HFFc6 (cell line): Measurements from ENCODE around the gene NATD1. TPM values are rescaled to one million over a fixed set of nuclear protein-coding genes. Genes with fewer than 3 reads are reported as not detected.

Experiments used
- DNase-seq: peaks from one replicate; pipeline ENCODE4 v3.0.0-alpha.2; 2018
- H3K27ac Mint-ChIP-seq: 2 replicates; pipeline ENCODE4 v1.8.0; 2020; ENCODE audit warnings: mild to moderate bottlenecking, mixed read lengths
- H3K27me3 Mint-ChIP-seq: 2 replicates; pipeline ENCODE4 v1.8.0; 2021; ENCODE audit warnings: mild to moderate bottlenecking, moderate library complexity, mixed read lengths; ENCODE audit not compliant: insufficient read depth
- H3K36me3 Mint-ChIP-seq: 2 replicates; pipeline ENCODE4 v1.8.0; 2021; ENCODE audit warnings: low read depth, mixed read lengths
- H3K4me1 Mint-ChIP-seq: 2 replicates; pipeline ENCODE4 v1.8.0; 2020; ENCODE audit warnings: low read depth, mixed read lengths
- H3K4me3 Mint-ChIP-seq: 2 replicates; pipeline ENCODE4 v1.8.0; 2020; ENCODE audit warnings: mild to moderate bottlenecking, moderate library complexity, mixed read lengths
- H3K9me3 Mint-ChIP-seq: 2 replicates; pipeline ENCODE4 v1.8.0; 2020; ENCODE audit warnings: mild to moderate bottlenecking, mixed read lengths
- total RNA-seq, 6 experiments: library from RNA; stranded (reverse); fragmentation: NEBNext Ultra II Directional; extraction: Animal tissue kit (Norgen Biotek cat#: 25700); gene quantifications; 2 replicates in 1 of 6; 3 replicates in 5 of 6; pipeline ENCODE4 v1.2.3, GENCODE V29; 2021
- TF ChIP-seq, protein P1 (sequence below): fragments of 200-600 bp; sonication (generic); IDR thresholded peaks from 2 replicates; pipeline ENCODE4 v1.5.0; 2021; ENCODE audit warnings: antibody characterized with exemption, mild to moderate bottlenecking

Gene NATD1
- total RNA-seq, 6 experiments from 2014 or later, result 3.7 to 7.9 (median 4.1) TPM

DNA sequence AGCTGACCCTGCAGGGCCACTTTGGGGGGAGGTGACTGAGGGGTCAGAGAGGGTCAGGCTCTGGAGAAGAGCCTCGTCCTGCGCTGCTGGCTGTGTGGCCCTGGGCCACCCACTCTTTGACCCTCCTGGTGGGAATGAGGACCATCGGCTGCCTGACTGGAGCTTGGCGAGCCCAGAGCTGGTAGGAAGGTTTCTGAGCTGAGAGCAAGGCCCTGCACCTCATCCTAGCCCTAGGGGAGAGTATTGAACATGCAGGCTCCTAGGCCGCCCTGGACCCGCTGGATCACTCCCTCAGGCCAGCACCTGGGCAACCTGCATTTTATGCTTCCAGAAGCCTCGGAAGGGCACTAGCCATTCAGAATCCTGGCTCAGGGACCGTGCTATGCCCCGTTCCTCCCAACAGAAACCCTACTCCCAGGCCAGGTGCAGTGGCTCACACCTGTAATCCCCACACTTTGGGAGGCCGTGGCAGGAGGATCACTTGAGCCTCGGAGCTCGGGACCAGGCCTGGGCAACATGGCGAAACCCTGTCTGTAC is 45.8 kb upstream of the NATD1 start:
- no peak for DNase-seq
- H3K9me3 Mint-ChIP-seq, result peaks cover 30% of the 10 kb centered on the region

DNA sequence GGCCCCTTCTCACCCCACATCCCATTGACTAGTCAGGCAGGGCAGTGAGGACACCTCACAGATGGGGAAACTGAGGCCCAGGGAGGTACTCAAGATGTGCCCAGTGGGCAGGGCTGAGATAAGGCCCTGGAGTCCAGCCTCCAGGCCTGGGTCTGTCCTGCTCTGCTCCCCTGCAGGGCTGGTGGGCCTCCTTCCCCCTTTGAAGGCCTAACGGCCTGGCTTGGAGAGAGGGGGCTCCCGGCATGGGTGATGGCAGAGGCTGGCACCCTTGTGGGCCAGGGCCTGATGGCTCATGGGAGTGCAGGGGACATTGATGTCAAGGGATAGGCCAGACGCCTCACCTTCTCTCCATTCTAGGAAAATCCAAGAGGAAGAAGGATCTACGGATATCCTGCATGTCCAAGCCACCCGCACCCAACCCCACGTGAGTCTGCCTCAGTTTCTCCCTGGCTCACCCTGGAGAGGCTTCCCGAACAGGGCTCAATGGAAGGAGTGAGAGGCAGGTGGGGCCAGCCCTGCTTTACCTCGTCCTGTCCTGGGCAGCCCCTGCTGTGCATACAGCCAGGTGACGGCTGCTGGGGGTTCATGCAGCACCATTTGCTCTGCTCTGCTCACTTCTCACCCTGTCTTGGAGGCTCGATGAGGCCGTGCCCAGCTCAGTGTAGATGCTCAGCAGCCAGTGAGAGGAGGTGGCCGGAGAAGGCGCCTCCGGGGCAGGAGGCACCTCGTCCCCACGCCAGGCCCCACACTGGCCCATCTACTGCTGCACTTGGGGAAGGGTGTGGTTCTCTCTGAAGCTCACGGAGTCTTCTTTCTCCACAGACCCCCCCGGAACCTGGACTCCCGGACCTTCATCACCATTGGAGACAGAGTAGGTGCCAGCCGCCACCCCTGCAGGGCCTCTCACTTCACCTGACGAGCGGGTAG is 45.1 kb upstream of the NATD1 start:
- TF ChIP-seq, protein P1, sequence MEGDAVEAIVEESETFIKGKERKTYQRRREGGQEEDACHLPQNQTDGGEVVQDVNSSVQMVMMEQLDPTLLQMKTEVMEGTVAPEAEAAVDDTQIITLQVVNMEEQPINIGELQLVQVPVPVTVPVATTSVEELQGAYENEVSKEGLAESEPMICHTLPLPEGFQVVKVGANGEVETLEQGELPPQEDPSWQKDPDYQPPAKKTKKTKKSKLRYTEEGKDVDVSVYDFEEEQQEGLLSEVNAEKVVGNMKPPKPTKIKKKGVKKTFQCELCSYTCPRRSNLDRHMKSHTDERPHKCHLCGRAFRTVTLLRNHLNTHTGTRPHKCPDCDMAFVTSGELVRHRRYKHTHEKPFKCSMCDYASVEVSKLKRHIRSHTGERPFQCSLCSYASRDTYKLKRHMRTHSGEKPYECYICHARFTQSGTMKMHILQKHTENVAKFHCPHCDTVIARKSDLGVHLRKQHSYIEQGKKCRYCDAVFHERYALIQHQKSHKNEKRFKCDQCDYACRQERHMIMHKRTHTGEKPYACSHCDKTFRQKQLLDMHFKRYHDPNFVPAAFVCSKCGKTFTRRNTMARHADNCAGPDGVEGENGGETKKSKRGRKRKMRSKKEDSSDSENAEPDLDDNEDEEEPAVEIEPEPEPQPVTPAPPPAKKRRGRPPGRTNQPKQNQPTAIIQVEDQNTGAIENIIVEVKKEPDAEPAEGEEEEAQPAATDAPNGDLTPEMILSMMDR, result no peak
- peaks cover 10% of the 10 kb centered on the region for H3K27me3 Mint-ChIP-seq
- H3K4me1 Mint-ChIP-seq, result peaks cover 6% of the 10 kb centered on the region
- peaks cover 24% of the 10 kb centered on the region for H3K9me3 Mint-ChIP-seq
- peaks cover 22% of the 10 kb centered on the region for H3K36me3 Mint-ChIP-seq
- H3K27ac Mint-ChIP-seq, result no peak overlapping the region
- no peak overlapping the region for H3K4me3 Mint-ChIP-seq
- no peak for DNase-seq

More for the DNA sequence above, 45.8 kb upstream of the NATD1 start:
- H3K27ac Mint-ChIP-seq, result no peak overlapping the region
- no peak overlapping the region for H3K4me3 Mint-ChIP-seq
- TF ChIP-seq, protein P1, result no peak
- peaks cover 29% of the 10 kb centered on the region for H3K36me3 Mint-ChIP-seq
- peaks cover 10% of the 10 kb centered on the region for H3K27me3 Mint-ChIP-seq
- peaks cover 6% of the 10 kb centered on the region for H3K4me1 Mint-ChIP-seq

DNA sequence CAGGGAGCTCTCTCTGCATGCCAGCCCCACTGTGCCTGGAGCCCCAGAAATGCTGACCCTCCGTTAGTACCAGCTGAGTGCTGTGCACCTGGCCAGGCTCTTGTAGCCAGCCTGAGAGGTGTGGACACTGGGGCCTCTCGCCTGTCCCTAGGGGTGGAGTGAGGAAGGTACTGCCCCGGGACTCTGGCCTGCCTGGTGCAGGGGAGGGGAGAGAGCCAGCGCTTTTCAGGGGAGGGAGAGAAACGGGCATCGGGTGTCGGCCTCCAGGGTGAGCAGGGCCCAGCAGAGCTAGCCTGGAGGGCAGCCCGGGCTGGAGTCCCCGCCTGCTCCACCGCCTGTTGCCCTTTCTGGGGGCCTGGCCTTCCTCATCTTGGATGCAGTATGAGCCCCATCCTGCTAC is 44.4 kb upstream of the NATD1 start:
- peaks cover 21% of the 10 kb centered on the region for H3K36me3 Mint-ChIP-seq
- DNase-seq, result no peak
- peaks cover 23% of the 10 kb centered on the region for H3K9me3 Mint-ChIP-seq
- peak overlapping the region; percentile 36; the same call in 1 of the 2 replicates for H3K27ac Mint-ChIP-seq
- peaks cover 9% of the 10 kb centered on the region for H3K27me3 Mint-ChIP-seq
- H3K4me1 Mint-ChIP-seq, result peaks cover 6% of the 10 kb centered on the region
- H3K4me3 Mint-ChIP-seq, result no peak overlapping the region
- TF ChIP-seq, protein P1, result no peak

DNA sequence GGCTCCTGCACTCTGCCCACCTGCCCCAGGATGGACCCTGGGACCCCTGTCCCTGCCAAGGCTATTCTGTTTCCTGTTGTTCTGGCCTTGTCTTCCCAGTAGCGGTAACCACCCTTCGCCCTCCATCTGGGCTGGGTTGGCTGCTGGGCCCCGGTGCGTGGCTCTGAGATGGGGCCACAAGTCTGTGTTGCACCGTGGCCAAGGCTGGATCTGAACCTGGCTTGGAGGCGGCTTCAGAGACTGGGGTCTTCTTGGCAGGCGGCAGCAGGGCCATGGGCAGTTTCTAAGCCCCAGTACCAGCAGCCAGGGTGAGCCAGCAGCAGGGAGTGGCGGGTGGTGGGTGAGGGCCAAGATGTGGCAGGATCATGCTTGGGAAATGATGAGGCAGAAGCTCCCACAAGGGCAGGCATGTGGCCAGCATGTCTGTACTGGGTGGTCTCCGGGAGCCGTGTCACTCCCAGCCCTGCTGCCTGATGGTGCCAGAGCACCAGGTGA is 43.9 kb upstream of the NATD1 start:
- Mint-ChIP-seq H3K9me3 (peaks cover 26% of the 10 kb centered on the region), H3K27me3 (peaks cover 8% of the 10 kb centered on the region), H3K36me3 (peaks cover 21% of the 10 kb centered on the region), H3K27ac (peak overlapping the region; percentile 51; the same call in 1 of the 2 replicates), H3K4me3 (no peak overlapping the region), H3K4me1 (peaks cover 6% of the 10 kb centered on the region)
- TF ChIP-seq, protein P1, result no peak
- no peak for DNase-seq

DNA sequence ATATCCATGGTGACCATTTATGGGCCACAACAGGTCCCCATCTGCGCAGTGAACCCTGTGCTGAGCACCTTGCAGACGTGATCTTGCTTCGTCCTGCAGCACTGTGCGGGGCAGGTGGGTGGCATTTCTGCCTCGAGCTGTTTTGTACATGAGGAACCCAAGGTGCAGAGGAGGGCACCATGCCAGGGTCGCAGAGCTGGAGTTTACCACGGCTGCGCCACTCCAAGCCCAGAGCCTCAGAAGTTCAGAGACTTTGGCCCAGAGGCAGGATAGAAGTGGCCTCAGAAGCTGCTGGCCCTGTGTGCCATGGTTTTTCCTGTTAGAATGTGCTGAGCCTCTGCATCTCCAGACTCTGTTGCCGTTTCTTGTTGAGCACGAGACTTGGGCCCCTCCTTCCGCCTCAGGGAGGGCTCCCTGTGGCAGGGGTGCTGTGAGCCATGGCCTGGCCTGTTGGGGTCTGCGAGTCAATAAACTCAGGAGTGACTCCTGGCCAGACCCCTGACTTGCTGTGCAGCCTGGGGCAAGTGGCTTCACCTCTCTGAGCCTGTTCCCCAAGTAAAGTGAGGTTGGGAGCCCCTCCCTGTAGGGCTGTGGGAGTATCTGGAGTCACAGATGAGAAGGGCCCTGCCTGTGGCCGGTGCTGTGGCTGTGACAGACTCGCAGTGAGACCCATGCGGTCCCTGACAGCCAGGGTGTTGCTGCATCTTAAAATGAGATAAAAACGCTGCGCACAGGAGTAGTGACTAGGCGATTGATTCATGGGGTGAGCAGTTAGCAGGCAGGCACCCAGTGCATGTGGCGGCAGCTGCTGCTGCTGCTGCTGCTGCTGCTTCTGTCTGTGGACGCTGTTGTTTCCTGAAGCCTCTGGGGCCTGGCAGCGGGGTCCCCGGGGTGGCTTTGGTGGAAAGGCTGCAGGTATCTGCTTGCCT is 43.2 kb upstream of the NATD1 start:
- DNase-seq, result no peak
- H3K9me3 Mint-ChIP-seq, result peaks cover 25% of the 10 kb centered on the region
- H3K36me3 Mint-ChIP-seq, result peaks cover 23% of the 10 kb centered on the region

More for the DNA sequence above, 43.2 kb upstream of the NATD1 start:
- Mint-ChIP-seq H3K4me1 (peaks cover 6% of the 10 kb centered on the region), H3K4me3 (no peak overlapping the region), H3K27ac (peak overlapping the region; percentile 51), H3K27me3 (peaks cover 8% of the 10 kb centered on the region)
- TF ChIP-seq, protein P1, result no peak
